H1 (cell line): ENCODE measurements around the gene GJD3. TPM values are rescaled to one million over a fixed set of nuclear protein-coding genes. Genes with fewer than 3 reads are reported as not detected.

Experiments used
- CTCF ChIA-PET: fragments of 300-600 bp; sonication (Branson Sonifier 250); formaldehyde crosslinking; loops from one replicate; lab custom pipeline; 2021; ENCODE audit not compliant: partially characterized antibody; lab: Charles Lee
- POLR2A ChIA-PET: fragments of 300-600 bp; sonication (Branson Sonifier 250); formaldehyde crosslinking; loops from one replicate; lab custom pipeline; 2021; ENCODE audit warnings: inconsistent platforms; ENCODE audit not compliant: partially characterized antibody; lab: Charles Lee
- DNase-seq, 2 experiments: peaks; one replicate each; pipeline versions ENCODE4 v3.0.0 to v3.0.0-alpha.2; 2010 to 2022; ENCODE audit warnings: low spot score in 2 of 2, low read depth in 1 of 2, mixed read lengths in 1 of 2
- FAIRE-seq: peaks from 2 replicates; lab custom pipeline; 2011; peaks lifted over from hg19 to GRCh38; lab: Jason Lieb, UNC
- H2AFZ ChIP-seq: 2 replicates; pipeline ENCODE4 v1.8.1; 2012; ENCODE audit warnings: low read length, inconsistent platforms
- H2AK5ac ChIP-seq: 2 replicates; pipeline ENCODE4 v1.6.1; 2013; ENCODE audit warnings: low read depth, low read length
- H2BK120ac ChIP-seq: replicated peaks from 2 replicates; pipeline ENCODE3; 2013; ENCODE audit warnings: low read depth, low read length, inconsistent platforms
- H2BK12ac ChIP-seq: 2 replicates; pipeline ENCODE4 v1.6.1; 2013; ENCODE audit warnings: low read depth, low read length
- H2BK15ac ChIP-seq: 2 replicates; pipeline ENCODE4 v1.6.1; 2013; ENCODE audit warnings: low read length
- H2BK20ac ChIP-seq: 2 replicates; pipeline ENCODE4 v1.6.1; 2013; ENCODE audit warnings: low read length
- H2BK5ac ChIP-seq: 2 replicates; pipeline ENCODE4 v1.6.1; 2013; ENCODE audit warnings: low read depth, low read length
- H3K14ac ChIP-seq: 2 replicates; pipeline ENCODE4 v1.6.1; 2013; ENCODE audit warnings: inconsistent platforms; ENCODE audit not compliant: insufficient read length
- H3K18ac ChIP-seq: 2 replicates; pipeline ENCODE4 v1.6.1; 2013; ENCODE audit warnings: low read length; ENCODE audit errors: extremely low read depth
- H3K23ac ChIP-seq: 2 replicates; pipeline ENCODE4 v1.6.1; 2013; ENCODE audit warnings: inconsistent platforms; ENCODE audit not compliant: insufficient read length
- H3K23me2 ChIP-seq: 2 replicates; pipeline ENCODE4 v1.6.1; 2013; ENCODE audit warnings: low read depth, low read length
- H3K27ac ChIP-seq: 2 replicates; pipeline ENCODE4 v1.6.1; 2011; ENCODE audit warnings: low read depth, low read length, inconsistent platforms
- H3K27me3 ChIP-seq, 4 experiments: replicated peaks in 1 of 4; 1 replicate in 1 of 4; 2 replicates in 3 of 4; pipeline versions ENCODE4 v1.6.1 to v1.8.1; 2011 to 2013; ENCODE audit warnings: low read length in 3 of 4, mild to moderate bottlenecking in 3 of 4, inconsistent platforms in 2 of 4, mixed read lengths in 2 of 4, moderate library complexity in 1 of 4; ENCODE audit not compliant: control insufficient read depth in 3 of 4, insufficient read depth in 3 of 4; ENCODE audit errors: extremely low read depth in 1 of 4
- H3K36me3 ChIP-seq, 4 experiments: 2 replicates each; pipeline versions ENCODE4 v1.6.1 to v1.8.1; 2011 to 2013; ENCODE audit warnings: mild to moderate bottlenecking in 4 of 4, low read length in 3 of 4, moderate library complexity in 2 of 4, control low read depth in 1 of 4, inconsistent platforms in 1 of 4; ENCODE audit not compliant: insufficient read depth in 4 of 4, control insufficient read depth in 2 of 4
- H3K4ac ChIP-seq: replicated peaks from 2 replicates; pipeline ENCODE3; 2013; ENCODE audit warnings: low read length, low read depth, mixed read lengths, inconsistent platforms; ENCODE audit not compliant: insufficient read length
- H3K4me1 ChIP-seq, 4 experiments: replicated peaks in 1 of 4; 1 replicate in 1 of 4; 2 replicates in 3 of 4; pipeline versions ENCODE4 v1.6.1 to v1.8.1; 2011 to 2013; ENCODE audit warnings: low read length in 3 of 4, inconsistent platforms in 2 of 4, mixed read lengths in 1 of 4; ENCODE audit not compliant: insufficient read depth in 4 of 4, control insufficient read depth in 3 of 4
- H3K4me2 ChIP-seq, 2 experiments: 2 replicates each; pipeline versions ENCODE4 v1.6.1 to v1.8.1; 2011 to 2013; ENCODE audit warnings: low read depth in 2 of 2, low read length in 2 of 2, control low read depth in 1 of 2, inconsistent platforms in 1 of 2, mild to moderate bottlenecking in 1 of 2; ENCODE audit not compliant: insufficient read depth in 1 of 2
- H3K4me3 ChIP-seq, 4 experiments: fragments of 200-600, 300-600 bp in 1 of 4; sonication (generic), shearing (Covaris generic), sonication (Bioruptor Twin) in 1 of 4; 2 replicates each; pipeline versions ENCODE4 v1.5.1 to v1.8.1; 2011 to 2016; ENCODE audit warnings: low read length in 4 of 4, low read depth in 3 of 4, control low read depth in 2 of 4, inconsistent platforms in 2 of 4, mild to moderate bottlenecking in 2 of 4, mixed read lengths in 1 of 4, moderate library complexity in 1 of 4; ENCODE audit not compliant: insufficient read depth in 2 of 4; ENCODE audit errors: extremely low read depth in 1 of 4
- H3K56ac ChIP-seq: replicated peaks from 2 replicates; pipeline ENCODE3; 2013; ENCODE audit warnings: low read depth, mild to moderate bottlenecking, mixed read lengths, low read length, inconsistent platforms; ENCODE audit not compliant: insufficient read length
- H3K79me1 ChIP-seq: 2 replicates; pipeline ENCODE4 v1.6.1; 2013; ENCODE audit warnings: low read depth, low read length, control low read depth
- H3K79me2 ChIP-seq, 2 experiments: 2 replicates each; pipeline versions ENCODE4 v1.6.1 to v1.8.1; 2012 to 2013; ENCODE audit warnings: low read length in 2 of 2, mild to moderate bottlenecking in 2 of 2, inconsistent platforms in 1 of 2; ENCODE audit not compliant: insufficient read depth in 2 of 2, control insufficient read depth in 1 of 2
- H3K9ac ChIP-seq, 4 experiments: replicated peaks in 1 of 4; 1 replicate in 1 of 4; 2 replicates in 3 of 4; pipeline versions ENCODE4 v1.6.1 to v1.8.1; 2011 to 2013; ENCODE audit warnings: low read depth in 3 of 4, low read length in 3 of 4, control low read depth in 2 of 4, mild to moderate bottlenecking in 2 of 4, moderate library complexity in 2 of 4, inconsistent platforms in 1 of 4; ENCODE audit errors: extremely low read depth in 1 of 4
- H3K9me3 ChIP-seq, 2 experiments: 2 replicates each; pipeline versions ENCODE4 v1.6.1 to v1.8.1; 2012 to 2013; ENCODE audit warnings: mild to moderate bottlenecking in 2 of 2, moderate library complexity in 2 of 2, control low read depth in 1 of 2, inconsistent platforms in 1 of 2, low read depth in 1 of 2, low read length in 1 of 2, mixed read lengths in 1 of 2; ENCODE audit not compliant: insufficient read depth in 2 of 2
- H4K20me1 ChIP-seq, 2 experiments: replicated peaks in 1 of 2; 2 replicates each; pipeline versions ENCODE3 to v1.8.1; 2011 to 2013; ENCODE audit warnings: inconsistent platforms in 2 of 2, low read length in 2 of 2, mild to moderate bottlenecking in 1 of 2; ENCODE audit not compliant: insufficient read depth in 2 of 2, control insufficient read depth in 1 of 2
- H4K5ac ChIP-seq: 2 replicates; pipeline ENCODE4 v1.6.1; 2013; ENCODE audit warnings: low read length, low read depth, mixed read lengths, inconsistent platforms; ENCODE audit not compliant: insufficient read length
- H4K8ac ChIP-seq: 2 replicates; pipeline ENCODE4 v1.8.0; 2013; ENCODE audit warnings: mild to moderate bottlenecking, moderate library complexity, low read length, inconsistent platforms; ENCODE audit not compliant: insufficient read depth; ENCODE audit errors: extremely low read depth
- H4K91ac ChIP-seq: replicated peaks from 2 replicates; pipeline ENCODE3; 2013; ENCODE audit warnings: low read length, mixed read lengths, inconsistent platforms; ENCODE audit not compliant: insufficient read length
- CBX8 ChIP-seq: fragments of 300-800, 300-1000 bp; sonication (generic); IDR thresholded peaks from 2 replicates; pipeline ENCODE4 v1.7.1; 2016; ENCODE audit warnings: low read depth, low read length, borderline replicate concordance
- E2F6 ChIP-seq: IDR thresholded peaks from 2 replicates; pipeline ENCODE4 v1.6.1; 2012; ENCODE audit warnings: inconsistent platforms
- FOSL1 ChIP-seq: IDR thresholded peaks from 2 replicates; pipeline ENCODE4 v1.6.1; 2011; ENCODE audit warnings: mild to moderate bottlenecking, low read depth, low read length, moderate library complexity; ENCODE audit not compliant: insufficient read depth
- POU5F1 ChIP-seq: IDR thresholded peaks from 2 replicates; pipeline ENCODE4 v1.6.1; 2011; ENCODE audit warnings: low read depth, mild to moderate bottlenecking, low read length, moderate library complexity
- SP2 ChIP-seq: IDR thresholded peaks from 2 replicates; pipeline ENCODE4 v1.6.1; 2012; ENCODE audit warnings: mild to moderate bottlenecking, low read length, inconsistent platforms
- TBP ChIP-seq: IDR thresholded peaks from 2 replicates; pipeline ENCODE4 v1.6.1; 2011; ENCODE audit warnings: low read depth, low read length, improper control_type of control experiment
- USF2 ChIP-seq: IDR thresholded peaks from 2 replicates; pipeline ENCODE4 v1.6.1; 2011; ENCODE audit warnings: low read length, improper control_type of control experiment
- WGBS, 2 experiments: shearing (Covaris generic) in 1 of 2; methylation state at CpG; one replicate each; pipeline versions ENCODE4 v1.1.6 to v1.1.7; 2013 to 2015; ENCODE audit warnings: low lambda C conversion rate in 2 of 2, mixed read lengths in 2 of 2, inconsistent platforms in 1 of 2, low coverage in 1 of 2, missing lambda C conversion rate in 1 of 2; ENCODE audit not compliant: insufficient replicate concordance in 2 of 2, insufficient coverage in 1 of 2, insufficient read length in 1 of 2; ENCODE audit errors: extremely low coverage in 1 of 2, missing lambda C conversion rate in 1 of 2; 5-methylcytosine and 5-hydroxymethylcytosine counted together
- polyA plus RNA-seq, 7 experiments: library from polyadenylated mRNA; depleted of rRNA in 3 of 7; stranded (reverse) in 5 of 7; unstranded in 2 of 7; fragments of >200 nt in 5 of 7; fragments of 200-250 nt in 2 of 7; gene quantifications; 1 replicate in 5 of 7; 2 replicates in 1 of 7; 4 replicates in 1 of 7; pipeline versions ENCODE4 v1.2.1 to v1.2.3, GENCODE V29; 2011 to 2013; ENCODE audit warnings: missing spikeins in 2 of 7, mixed read lengths in 2 of 7
- total RNA-seq: library from RNA; stranded (reverse); fragmentation: NEBNext Ultra II Directional; extraction: Animal tissue kit (Norgen Biotek cat#: 25700); gene quantifications from 2 replicates; pipeline ENCODE4 v1.2.1, GENCODE V29; 2021

Gene GJD3
- total and polyA plus RNA-seq, 2 of the 8 experiments (the other 6 are each of a cell fraction or from before 2014, with no cell fraction given): 0.53 to 1.9 TPM

GRCh38 chr17:40326014-40326831, 38.3 kb downstream of the GJD3 start:
- Histone ChIP-seq H4K8ac (no peak overlapping the region; the same call in 1 of the 2 replicates), H3K23ac (no peak overlapping the region), H3K79me2 (peaks cover 0 to 14% of the 10 kb centered on the region in 2 experiments; a peak in 1 of 4 replicates), H3K79me1 (peaks cover 19% of the 10 kb centered on the region), H2BK12ac (no peak overlapping the region), H2AFZ (no peak overlapping the region), H3K36me3 (no peaks in the 10 kb centered on the region), H2BK5ac (no peak overlapping the region; the same call in 1 of the 2 replicates), H3K23me2 (no peaks in the 10 kb centered on the region), H3K4me1 (peaks cover 0 to 17% (median 8%) of the 10 kb centered on the region in 4 experiments; a peak in 5 of 7 replicates), H3K27me3 (no peaks in the 10 kb centered on the region), H3K4me3 (no peak overlapping the region), H3K4ac (no peak overlapping the region), H2AK5ac (no peak overlapping the region), H4K20me1 (peaks cover 16 to 35% of the 10 kb centered on the region in 2 experiments), H2BK20ac (no peak overlapping the region), H3K9me3 (no peaks in the 10 kb centered on the region), H3K18ac (no peak overlapping the region), H3K56ac (no peak overlapping the region), H4K91ac (no peak overlapping the region), H3K4me2 (no peak overlapping the region), H3K27ac (no peak overlapping the region), H3K14ac (no peak overlapping the region), H2BK15ac (no peak overlapping the region), H3K9ac (no peak overlapping the region), H2BK120ac (no peak overlapping the region), H4K5ac (no peak overlapping the region)
- TF ChIP-seq TBP (no peak), USF2 (no peak), E2F6 (no peak), POU5F1 (no peak), CBX8 (no peak), SP2 (no peak), FOSL1 (no peak)
- DNase-seq: no peak
- POLR2A ChIA-PET: interaction anchor here (0.6 to 3.3 kb wide), 6 partner anchors 9 to 112 kb away, joined by 3 to 10 read pairs (median 4); partner anchors contain the start of gene RARA
- WGBS, 2 experiments: 88% methylated on average over 17 of the region's 17 CpGs; no CpG with 5 or more reads in 1 of the 2 experiments
- FAIRE-seq: no peak
- CTCF ChIA-PET: interaction anchor here (1.2 to 39.2 kb wide), 4 partner anchors 10 to 27 kb away, joined by 3 to 1198 read pairs (median 6); partner anchors contain the start of gene GJD3
